Measurements from ENCODE around the gene SIRT2. TPM values are rescaled to one million over a fixed set of nuclear protein-coding genes. Genes with fewer than 3 reads are reported as not detected.

Gene SIRT2
- total RNA-seq, 2 experiments from 2014 or later = 60.8 to 67.8 TPM

DNA sequence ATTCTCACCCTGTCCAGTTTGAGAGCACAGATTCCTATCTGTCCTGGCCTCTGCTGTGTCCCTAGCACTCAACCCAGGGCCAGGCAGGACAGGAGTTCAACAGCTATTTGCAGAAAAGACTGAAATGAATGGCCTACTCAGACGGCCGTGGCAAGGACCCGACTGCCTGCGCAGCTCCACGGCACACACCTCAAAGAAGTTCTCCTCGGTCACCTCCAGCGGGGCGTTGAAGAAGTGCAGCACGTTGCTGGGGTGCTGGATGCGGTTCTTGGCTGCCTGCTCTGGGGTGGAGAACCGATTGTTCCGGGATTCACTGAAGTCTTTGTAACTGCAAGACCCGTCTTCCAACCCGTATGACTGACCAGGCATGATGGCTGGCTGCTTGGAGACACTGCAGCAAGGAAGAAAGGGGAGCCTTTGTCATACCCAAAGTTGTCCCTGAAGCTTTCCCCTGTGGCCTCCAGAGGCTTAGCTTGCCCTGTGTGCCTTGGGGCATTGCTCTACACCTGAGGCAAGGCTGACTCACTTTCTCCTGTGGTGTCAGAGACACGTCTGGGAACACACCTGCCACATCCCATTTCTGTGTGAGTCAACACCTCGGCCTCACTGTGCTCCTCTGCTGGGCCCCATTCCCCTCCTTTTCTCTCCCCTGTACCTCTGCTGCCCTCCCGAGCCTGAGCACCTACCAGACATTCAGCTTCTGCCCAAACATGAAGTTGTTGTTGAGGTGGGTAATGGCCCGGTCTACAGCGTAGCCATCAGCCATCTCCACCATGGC is 61.0 kb downstream of the SIRT2 start:
- peak overlapping the region; percentile 42 for H3K27ac Mint-ChIP-seq

DNA sequence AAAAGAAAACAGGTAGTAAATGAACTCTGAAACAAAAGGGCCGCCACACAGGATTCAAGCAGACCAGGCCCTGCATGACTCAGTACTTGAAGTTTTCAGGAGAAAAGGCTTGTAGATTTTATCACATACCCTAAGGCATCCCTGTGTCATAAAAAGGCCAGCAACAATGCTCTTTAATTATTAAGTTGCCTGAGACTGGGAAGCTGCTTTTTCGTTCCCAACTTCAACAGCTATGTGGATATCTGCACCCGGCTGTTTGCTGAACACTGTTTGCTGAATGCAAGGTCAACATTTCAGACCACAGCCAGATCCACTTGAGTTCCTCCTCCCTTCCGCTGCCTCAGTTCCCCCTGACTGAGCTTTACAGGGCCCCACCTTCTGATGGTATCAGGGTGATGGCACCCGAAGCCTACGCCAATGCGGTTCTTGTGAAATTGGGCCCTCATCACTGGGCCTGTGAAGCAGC is 61.7 kb downstream of the SIRT2 start:
- Histone ChIP-seq H3K4me3 (ENCODE audit: low read length) (no peak overlapping the region), H3K27me3 (ENCODE audit: control insufficient read depth in 1 of 2, insufficient read depth in 2 of 2, low read length in 2 of 2) (no peaks in the 10 kb centered on the region), H3K4me1 (ENCODE audit: insufficient read depth, low read length) (peaks cover 32% of the 10 kb centered on the region), H3K36me3 (ENCODE audit: insufficient read depth, low read length) (peaks cover 73% of the 10 kb centered on the region), H3K9me3 (ENCODE audit: control insufficient read depth in 1 of 2, insufficient read depth in 1 of 2, low read length in 2 of 2) (no peaks in the 10 kb centered on the region), H3K27ac (ENCODE audit: low read depth in 1 of 2, low read length in 2 of 2) (peak overlapping the region in 1 of 2 donors; percentile 11)
- POLR2A ChIA-PET = interaction anchor here (0.8 to 3.4 kb wide), 2 partner anchors 12 to 63 kb away, joined by 3 to 14 read pairs; no protein-coding TSS in a partner anchor
- no peak overlapping the region for H3K4me3 Mint-ChIP-seq
- ATAC-seq (ENCODE audit: poor library complexity) (no peak), DNase-seq (no peak)
- peaks cover 28% of the 10 kb centered on the region for H3K4me1 Mint-ChIP-seq (ENCODE audit: low read depth)
- CTCF ChIA-PET = no interaction called here
- H3K36me3 Mint-ChIP-seq (ENCODE audit: low read depth) = peaks cover 74% of the 10 kb centered on the region
- intact Hi-C loops (cut with DNase I, micrococcal nuclease) = no loop called here
- H3K9me3 Mint-ChIP-seq = no peaks in the 10 kb centered on the region
- peak overlapping the region; percentile 20 for H3K27ac Mint-ChIP-seq
- H3K27me3 Mint-ChIP-seq = peaks cover 5% of the 10 kb centered on the region
- TF ChIP-seq, protein P1, sequence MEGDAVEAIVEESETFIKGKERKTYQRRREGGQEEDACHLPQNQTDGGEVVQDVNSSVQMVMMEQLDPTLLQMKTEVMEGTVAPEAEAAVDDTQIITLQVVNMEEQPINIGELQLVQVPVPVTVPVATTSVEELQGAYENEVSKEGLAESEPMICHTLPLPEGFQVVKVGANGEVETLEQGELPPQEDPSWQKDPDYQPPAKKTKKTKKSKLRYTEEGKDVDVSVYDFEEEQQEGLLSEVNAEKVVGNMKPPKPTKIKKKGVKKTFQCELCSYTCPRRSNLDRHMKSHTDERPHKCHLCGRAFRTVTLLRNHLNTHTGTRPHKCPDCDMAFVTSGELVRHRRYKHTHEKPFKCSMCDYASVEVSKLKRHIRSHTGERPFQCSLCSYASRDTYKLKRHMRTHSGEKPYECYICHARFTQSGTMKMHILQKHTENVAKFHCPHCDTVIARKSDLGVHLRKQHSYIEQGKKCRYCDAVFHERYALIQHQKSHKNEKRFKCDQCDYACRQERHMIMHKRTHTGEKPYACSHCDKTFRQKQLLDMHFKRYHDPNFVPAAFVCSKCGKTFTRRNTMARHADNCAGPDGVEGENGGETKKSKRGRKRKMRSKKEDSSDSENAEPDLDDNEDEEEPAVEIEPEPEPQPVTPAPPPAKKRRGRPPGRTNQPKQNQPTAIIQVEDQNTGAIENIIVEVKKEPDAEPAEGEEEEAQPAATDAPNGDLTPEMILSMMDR (IDR thresholded peaks at IDR 0.05) = no peak

More for the DNA sequence above, 61.0 kb downstream of the SIRT2 start:
- Histone ChIP-seq H3K27ac (ENCODE audit: low read depth in 1 of 2, low read length in 2 of 2) (no peak overlapping the region), H3K36me3 (ENCODE audit: insufficient read depth, low read length) (peaks cover 80% of the 10 kb centered on the region), H3K27me3 (ENCODE audit: control insufficient read depth in 1 of 2, insufficient read depth in 2 of 2, low read length in 2 of 2) (no peaks in the 10 kb centered on the region), H3K9me3 (ENCODE audit: control insufficient read depth in 1 of 2, insufficient read depth in 1 of 2, low read length in 2 of 2) (no peaks in the 10 kb centered on the region), H3K4me1 (ENCODE audit: insufficient read depth, low read length) (peaks cover 39% of the 10 kb centered on the region), H3K4me3 (ENCODE audit: low read length) (no peak overlapping the region)
- H3K4me3 Mint-ChIP-seq = no peak overlapping the region
- ATAC-seq (ENCODE audit: poor library complexity) (no peak), DNase-seq (peak in 5 of 14 experiments; percentile 29 to 60 (median 33))
- H3K36me3 Mint-ChIP-seq (ENCODE audit: low read depth) = peaks cover 81% of the 10 kb centered on the region
- POLR2A ChIA-PET = interaction anchor here (3.4 kb wide), 1 partner anchor 11 kb away, joined by 14 read pairs; no protein-coding TSS in a partner anchor
- no peaks in the 10 kb centered on the region for H3K9me3 Mint-ChIP-seq
- TF ChIP-seq, protein P1 (IDR thresholded peaks at IDR 0.05) = no peak
- H3K27me3 Mint-ChIP-seq = peaks cover 5% of the 10 kb centered on the region
- intact Hi-C loops (cut with DNase I, micrococcal nuclease) = no loop called here
- peaks cover 35% of the 10 kb centered on the region for H3K4me1 Mint-ChIP-seq (ENCODE audit: low read depth)
- CTCF ChIA-PET = interaction anchor here (0.5 to 1.3 kb wide), 2 partner anchors 32 to 91 kb away, joined by 3 read pairs; no protein-coding TSS in a partner anchor

DNA sequence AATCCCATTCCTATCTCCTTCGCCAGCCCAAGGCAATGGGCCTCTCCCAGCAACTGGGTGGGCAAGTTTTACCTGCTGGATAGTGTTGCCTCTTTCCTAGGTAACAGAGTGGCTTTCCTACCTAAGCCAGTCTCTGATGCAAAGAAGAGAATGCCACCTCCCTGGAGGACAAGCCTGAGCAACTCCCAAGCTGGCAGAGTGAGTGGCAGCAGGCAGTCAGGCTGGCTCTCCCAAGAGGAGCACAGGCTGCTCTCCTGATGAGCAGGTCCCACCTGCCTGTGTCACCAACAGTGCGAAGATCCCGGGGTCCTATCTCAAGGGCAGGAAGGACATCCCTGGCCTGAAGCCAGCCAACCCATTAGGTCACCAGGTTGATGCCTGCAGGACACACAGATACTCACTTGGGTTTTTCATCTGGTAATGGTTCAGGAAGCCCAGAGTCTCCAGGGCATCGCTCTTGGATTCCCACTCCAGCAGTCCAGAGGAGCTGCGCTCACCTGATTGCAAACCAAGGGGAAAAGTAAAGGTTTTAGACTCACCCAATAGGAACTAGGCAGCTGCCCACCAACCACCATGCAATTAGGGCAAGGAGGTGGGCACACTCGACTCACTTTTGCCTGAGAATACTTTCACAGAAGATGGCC is 62.3 kb downstream of the SIRT2 start:
- Mint-ChIP-seq H3K27me3 (no peaks in the 10 kb centered on the region), H3K36me3 (ENCODE audit: low read depth) (peaks cover 70% of the 10 kb centered on the region), H3K27ac (peak overlapping the region; percentile 20), H3K4me1 (ENCODE audit: low read depth) (peaks cover 26% of the 10 kb centered on the region), H3K9me3 (no peaks in the 10 kb centered on the region), H3K4me3 (peak overlapping the region; percentile 11)
- H3K27me3 ChIP-seq (ENCODE audit: control insufficient read depth in 1 of 2, insufficient read depth in 2 of 2, low read length in 2 of 2) = no peaks in the 10 kb centered on the region
- ATAC-seq (ENCODE audit: poor library complexity) = no peak
- TF ChIP-seq, protein P1 (IDR thresholded peaks at IDR 0.05) = no peak
- ChIA-PET CTCF (no interaction called here), POLR2A (interaction anchor here (0.8 to 3.4 kb wide), 2 partner anchors 12 to 63 kb away, joined by 3 to 14 read pairs; no protein-coding TSS in a partner anchor)
- peaks cover 67% of the 10 kb centered on the region for H3K36me3 ChIP-seq (ENCODE audit: insufficient read depth, low read length)
- intact Hi-C loops (cut with DNase I, micrococcal nuclease) = no loop called here
- no peak for DNase-seq
- peaks cover 31% of the 10 kb centered on the region for H3K4me1 ChIP-seq (ENCODE audit: insufficient read depth, low read length)
- no peaks in the 10 kb centered on the region for H3K9me3 ChIP-seq (ENCODE audit: control insufficient read depth in 1 of 2, insufficient read depth in 1 of 2, low read length in 2 of 2)
- H3K27ac ChIP-seq (ENCODE audit: low read depth in 1 of 2, low read length in 2 of 2) = peak overlapping the region in 1 of 2 donors; percentile 11
- no peak overlapping the region for H3K4me3 ChIP-seq (ENCODE audit: low read length)

All from CD4-positive, alpha-beta T cell (primary cell).